Fibroblast of skin of back (primary cell): ENCODE data around the gene ZEB1.
"Not testable (repeated sequence)": the region's sequence is repeated elsewhere in the genome, so short reads cannot be mapped to it uniquely, and the experiment has no call there.

Experiments
- DNase-seq: peaks from one replicate; pipeline ENCODE4 v3.0.0-alpha.2; 2013

Gene ZEB1

DNA sequence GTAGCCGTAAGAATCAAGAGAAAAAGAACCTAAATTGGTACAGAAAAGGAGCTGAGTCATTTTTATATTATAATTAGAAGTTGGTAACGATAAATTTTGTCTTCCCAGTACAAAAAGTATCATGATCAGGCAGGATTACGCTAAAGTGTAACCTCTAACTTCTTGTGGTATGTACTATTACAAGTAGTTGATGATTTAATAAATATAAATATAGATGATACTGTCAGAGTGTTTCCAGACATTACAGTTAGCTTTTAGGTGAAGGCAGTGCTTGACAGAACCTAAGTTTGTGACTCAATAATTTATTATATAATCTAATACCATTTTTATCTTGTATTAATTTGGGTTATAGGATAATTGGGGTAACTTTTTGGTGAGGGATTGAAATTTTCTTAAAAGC, 53.4 kb downstream of the ZEB1 start:
- DNase-seq: no peak

DNA sequence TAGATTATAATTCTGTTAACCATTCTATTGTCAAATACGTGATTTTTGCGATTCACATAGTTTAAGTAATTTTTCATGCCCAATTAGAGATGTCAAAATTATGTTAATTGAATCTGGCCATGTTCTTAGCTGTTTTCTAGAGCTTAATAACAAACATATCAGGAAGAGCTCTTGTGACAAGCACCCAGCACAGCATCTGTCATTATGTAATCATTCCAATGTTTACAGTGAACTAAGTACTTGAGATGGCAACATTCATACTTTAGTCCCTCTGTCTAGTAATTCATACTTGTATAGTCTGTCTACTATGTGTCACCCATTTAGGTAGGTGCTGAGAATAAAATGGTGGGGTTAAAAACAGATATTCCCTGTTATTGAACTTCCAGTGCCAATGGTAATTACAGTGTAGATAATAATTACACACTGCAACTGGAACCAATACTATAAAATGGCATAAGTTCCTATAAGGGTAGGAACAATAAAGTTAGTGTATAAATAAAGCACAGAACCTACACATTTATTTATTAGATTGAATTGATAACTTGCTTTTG, 55.2 kb downstream of the ZEB1 start:
- DNase-seq: no peak

- no peak for DNase-seq
Measured at GRCh38 chr10:31381171-31381570, 62.2 kb downstream of the ZEB1 start.

DNA sequence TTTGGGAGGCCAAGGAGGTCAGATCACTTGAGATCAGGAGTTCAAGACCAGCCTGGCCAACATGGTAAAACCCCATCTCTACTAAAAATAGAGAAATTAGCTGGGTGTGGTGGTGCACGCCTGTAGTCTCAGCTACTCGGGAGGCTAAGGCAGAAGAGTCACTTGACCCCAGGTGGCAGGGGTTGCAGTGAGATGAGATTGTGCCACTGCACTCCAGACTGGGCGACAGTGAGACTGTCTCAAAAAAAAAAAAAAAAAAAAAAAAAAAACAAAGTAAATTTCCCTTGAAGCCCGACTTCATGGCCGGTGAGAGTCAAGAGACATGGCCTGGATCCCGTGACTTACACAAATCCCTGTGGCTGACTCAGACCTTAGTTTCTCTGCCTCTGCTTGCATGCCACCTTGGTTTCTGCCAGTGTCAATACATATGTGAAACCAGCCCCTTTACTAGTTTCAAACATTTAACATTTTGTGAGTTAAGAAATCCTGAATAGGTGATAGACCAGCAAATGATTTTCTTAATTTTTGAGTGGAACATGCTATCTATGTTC, 62.8 kb downstream of the ZEB1 start:
- peak; percentile 36 for DNase-seq

DNA sequence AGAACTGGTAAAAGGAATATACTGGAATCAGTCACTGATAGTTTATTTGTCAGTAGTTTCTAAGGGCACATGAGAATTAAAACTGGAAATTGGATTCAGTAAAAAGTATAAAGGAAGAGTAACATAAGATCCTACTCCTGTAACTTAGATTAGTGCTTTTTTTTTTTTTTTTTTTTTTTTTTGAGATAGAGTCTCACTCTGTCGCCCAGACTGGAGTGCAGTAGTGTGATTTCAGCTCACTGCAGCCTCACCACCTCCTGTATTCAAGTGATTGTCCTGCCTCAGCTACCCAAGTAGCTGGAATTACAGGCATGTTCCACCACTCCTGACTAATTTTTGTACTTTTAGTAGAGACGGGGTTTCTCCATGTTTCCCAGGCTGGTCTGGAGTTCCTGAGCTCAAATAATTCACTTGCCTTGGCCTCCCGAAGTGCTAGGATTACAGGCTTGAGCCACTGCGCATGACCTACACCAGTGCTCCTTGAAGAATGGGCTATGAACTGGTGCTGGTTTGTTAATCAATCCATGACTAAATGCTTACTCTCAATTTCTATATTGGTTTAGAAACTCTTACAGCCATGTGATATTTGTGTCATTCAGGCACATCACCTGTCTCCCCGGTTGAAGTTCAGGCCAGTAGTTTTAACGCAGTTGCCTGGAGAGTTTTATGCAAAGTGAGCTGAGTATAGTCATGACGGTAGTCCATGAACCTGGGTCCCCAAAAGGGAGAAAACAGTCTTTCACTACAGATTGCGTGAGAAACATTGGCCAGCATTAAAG, 65.0 kb downstream of the ZEB1 start:
- DNase-seq: no peak

GRCh38 chr10:31384589-31384949, 65.6 kb downstream of the ZEB1 start:
- DNase-seq: no peak

DNA sequence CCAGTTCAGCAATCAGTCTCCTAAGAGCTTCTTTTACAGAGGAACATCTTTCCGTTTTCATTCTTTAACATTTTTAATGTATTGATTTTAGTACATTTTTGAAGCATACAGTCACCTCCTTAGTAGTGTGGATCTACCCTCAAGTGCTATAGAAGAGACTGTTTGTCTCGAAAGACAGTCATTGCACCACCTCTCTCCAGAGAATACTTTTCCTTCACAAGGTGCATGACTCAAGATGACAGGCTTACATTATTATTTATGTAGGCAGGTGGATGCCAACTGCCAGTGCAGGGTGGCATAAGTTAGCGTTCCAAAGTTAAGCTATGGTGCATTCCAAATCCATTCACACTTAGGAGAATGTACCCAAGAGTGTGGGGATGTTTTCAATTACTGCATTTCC, 71.8 kb downstream of the ZEB1 start:
- peak; percentile 12 for DNase-seq

GRCh38 chr10:31393844-31394243, 74.8 kb downstream of the ZEB1 start:
- no peak for DNase-seq

GRCh38 chr10:31395695-31396094, 76.7 kb downstream of the ZEB1 start:
- no peak for DNase-seq

- no peak for DNase-seq
Measured at GRCh38 chr10:31396376-31396775, 77.4 kb downstream of the ZEB1 start.

DNA sequence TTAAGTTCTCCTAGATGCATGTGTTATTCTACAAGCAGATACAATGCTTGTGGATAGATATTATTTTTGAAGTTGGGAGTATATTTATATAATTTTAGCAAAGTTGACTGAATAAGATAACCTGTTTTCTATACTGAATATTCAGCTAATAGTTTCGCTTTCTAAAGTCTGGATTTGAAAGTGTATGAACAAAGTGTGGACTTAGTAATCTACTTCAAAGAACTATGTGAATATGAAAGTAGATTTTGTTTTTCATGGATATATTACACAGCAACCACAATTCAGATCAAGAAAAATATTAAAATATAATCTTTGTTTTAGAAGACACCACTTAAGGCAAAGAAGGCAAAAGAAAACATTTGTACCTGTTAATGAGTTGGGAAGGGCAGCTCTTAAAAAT, 78.8 kb downstream of the ZEB1 start:
- DNase-seq: no peak

DNA sequence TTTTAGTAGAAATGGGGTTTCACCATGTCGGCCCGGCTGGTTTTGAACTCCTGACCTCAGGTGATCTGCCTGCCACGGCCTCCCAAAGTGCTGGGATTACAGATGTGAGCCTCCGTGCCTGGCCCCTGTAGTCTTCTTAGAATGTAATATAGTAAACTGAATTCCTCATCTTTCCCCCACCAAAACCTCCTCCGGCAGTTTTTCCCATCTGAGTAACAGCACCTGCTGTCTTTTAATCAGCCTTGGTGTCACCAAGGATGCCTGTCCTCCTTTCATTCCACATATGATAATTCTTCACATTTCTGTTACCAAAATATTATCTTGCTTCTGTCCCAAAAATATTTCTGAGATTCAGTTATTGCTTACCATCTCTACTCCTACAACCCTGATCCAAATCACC, 80.2 kb downstream of the ZEB1 start:
- DNase-seq: no peak

DNA sequence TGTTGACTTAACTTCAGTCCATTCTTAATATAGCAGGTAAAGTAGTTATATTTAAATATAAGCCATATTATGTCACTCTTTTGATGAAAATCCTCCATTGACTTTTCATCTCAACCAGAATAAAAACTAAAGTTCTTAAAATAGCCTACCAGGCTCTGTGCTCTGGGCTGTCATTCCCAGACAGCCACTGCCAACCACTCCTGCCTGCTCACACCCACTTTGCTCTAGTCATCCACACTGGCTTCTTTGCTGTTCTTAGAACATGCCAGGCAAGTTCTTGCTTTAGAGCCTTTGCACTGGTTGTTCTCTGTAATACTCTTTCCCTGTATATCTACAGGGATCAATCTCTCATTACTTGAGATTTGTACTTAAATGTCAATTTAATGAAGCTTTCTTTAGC, 80.6 kb downstream of the ZEB1 start:
- DNase-seq: peak; percentile 22

- DNase-seq: no peak
Measured at GRCh38 chr10:31401287-31401686, 82.3 kb downstream of the ZEB1 start.

GRCh38 chr10:31404640-31405039, 85.6 kb downstream of the ZEB1 start:
- DNase-seq: peak; percentile 30

GRCh38 chr10:31405829-31406228, 86.8 kb downstream of the ZEB1 start:
- DNase-seq: not testable (repeated sequence)

GRCh38 chr10:31412397-31412796, 93.4 kb downstream of the ZEB1 start:
- not testable (repeated sequence) for DNase-seq

DNA sequence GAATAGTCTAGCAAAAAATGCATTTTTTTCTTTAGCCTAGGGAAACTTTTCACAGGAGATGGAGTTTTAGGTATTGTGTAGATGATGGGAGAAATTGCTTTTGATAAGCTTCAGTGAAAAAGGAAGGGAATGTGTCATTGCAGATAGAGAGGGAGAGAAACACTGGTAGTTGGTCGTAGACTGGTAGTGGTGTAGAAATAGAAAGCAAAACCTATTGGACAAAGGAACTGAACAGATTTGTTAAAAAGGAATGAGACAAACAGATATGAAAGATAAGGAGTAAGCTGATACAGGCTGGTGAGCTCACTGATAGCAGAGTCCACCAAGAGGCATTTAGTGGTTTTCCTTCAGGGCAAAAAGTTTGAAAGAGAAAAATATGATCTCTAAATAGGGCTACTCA, 94.3 kb downstream of the ZEB1 start:
- no peak for DNase-seq

DNA sequence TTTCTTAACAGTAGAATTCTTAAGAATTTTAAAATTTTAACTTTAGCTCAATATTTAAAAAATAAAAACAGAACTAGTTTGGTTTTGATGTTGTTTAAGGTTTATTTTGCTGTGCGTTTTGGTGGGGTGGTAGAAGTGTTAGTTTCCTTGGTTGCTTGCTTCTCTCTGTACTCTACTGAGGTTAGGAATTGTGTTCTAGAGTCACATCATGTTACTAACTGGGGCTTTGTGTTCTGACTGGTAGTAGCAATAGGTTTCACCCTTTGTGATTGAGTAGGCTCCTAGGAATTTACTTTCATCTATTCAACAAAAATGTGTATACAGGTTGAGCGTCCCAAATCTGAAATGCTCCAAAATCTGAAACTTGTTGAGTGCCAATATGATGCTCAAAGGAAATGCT, 99.5 kb downstream of the ZEB1 start:
- no peak for DNase-seq

- DNase-seq: peak; percentile 9
Measured at GRCh38 chr10:31419394-31420063, 100.5 kb downstream of the ZEB1 start.

GRCh38 chr10:31421322-31421721, 102.3 kb downstream of the ZEB1 start:
- DNase-seq: no peak

GRCh38 chr10:31422634-31423033, 103.6 kb downstream of the ZEB1 start:
- no peak for DNase-seq

DNA sequence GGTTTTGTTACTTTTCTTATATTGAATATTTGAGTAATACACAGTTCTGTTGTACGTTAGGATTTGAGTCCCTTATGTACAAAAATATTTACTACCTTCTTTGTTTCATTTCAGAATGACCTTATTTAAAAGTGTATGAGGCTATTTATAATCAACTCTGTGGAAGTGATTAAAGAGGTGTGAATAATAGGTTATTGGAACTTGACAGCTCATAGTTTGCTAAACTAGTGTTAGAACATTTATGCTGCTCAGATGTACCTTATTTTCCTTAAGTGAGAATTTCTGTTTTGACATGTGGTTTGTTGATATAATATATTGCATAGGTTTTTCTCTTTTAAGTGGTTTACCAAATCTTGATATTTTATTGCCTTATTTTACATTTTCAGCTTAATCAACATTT, 105.5 kb downstream of the ZEB1 start:
- no peak for DNase-seq

DNA sequence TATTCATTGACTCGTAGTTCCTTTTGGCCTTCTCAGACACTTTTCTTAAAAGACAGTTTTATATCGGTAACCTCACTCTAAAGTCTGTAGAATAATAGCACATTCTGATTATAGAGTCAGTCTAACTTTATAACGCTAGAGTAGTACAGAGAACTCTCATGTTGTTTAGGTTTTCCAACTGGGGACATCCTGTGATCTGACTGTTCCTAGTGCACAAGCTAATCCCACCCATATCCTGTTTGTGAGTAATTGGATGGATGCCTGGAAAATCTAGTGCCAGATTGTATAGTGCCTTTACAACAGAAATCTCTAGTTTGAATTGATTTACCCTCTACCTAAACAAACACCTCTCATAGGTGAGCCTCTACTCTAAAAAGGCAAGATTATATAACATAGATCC, 107.4 kb downstream of the ZEB1 start:
- DNase-seq: peak; percentile 88
